HG03175 (cell line): ENCODE measurements around the gene SLC35F4.
"Not testable (repeated sequence)": the region's sequence is repeated elsewhere in the genome, so short reads cannot be mapped to it uniquely, and the experiment has no call there.

Experiments used
- ATAC-seq: cut with Tn5 transposase; IDR thresholded peaks from one replicate; pipeline ENCODE4 v1.9.1; 2021; ENCODE audit warnings: mild to moderate bottlenecking, moderate library complexity; ENCODE audit not compliant: unreplicated experiment

The SLC35F4 gene

GRCh38 chr14:57729208-57730187, 136.4 kb downstream of the SLC35F4 start:
- no peak for ATAC-seq

GRCh38 chr14:57725399-57726077, 140.4 kb downstream of the SLC35F4 start:
- no peak for ATAC-seq

GRCh38 chr14:57722141-57722540, 143.8 kb downstream of the SLC35F4 start:
- not testable (repeated sequence) for ATAC-seq

- ATAC-seq, result no peak
Measured at GRCh38 chr14:57714487-57714931, 151.4 kb downstream of the SLC35F4 start.

- no peak for ATAC-seq
Measured at GRCh38 chr14:57712698-57713097, 153.2 kb downstream of the SLC35F4 start.

- ATAC-seq, result no peak
Measured at GRCh38 chr14:57712102-57712501, 153.8 kb downstream of the SLC35F4 start.

GRCh38 chr14:57709909-57710308, 156.0 kb downstream of the SLC35F4 start:
- no peak for ATAC-seq

- not testable (repeated sequence) for ATAC-seq
Measured at GRCh38 chr14:57709086-57709485, 156.8 kb downstream of the SLC35F4 start.

GRCh38 chr14:57707219-57707618, 158.7 kb downstream of the SLC35F4 start:
- no peak for ATAC-seq

- ATAC-seq, result no peak
Measured at GRCh38 chr14:57704763-57705162, 161.1 kb downstream of the SLC35F4 start.

- no peak for ATAC-seq
Measured at GRCh38 chr14:57699947-57700346, 165.9 kb downstream of the SLC35F4 start.

GRCh38 chr14:57692671-57693070, 173.2 kb downstream of the SLC35F4 start:
- no peak for ATAC-seq

GRCh38 chr14:57687416-57687815, 178.5 kb downstream of the SLC35F4 start:
- ATAC-seq, result no peak

GRCh38 chr14:57686304-57686703, 179.6 kb downstream of the SLC35F4 start:
- no peak for ATAC-seq

GRCh38 chr14:57671021-57671420, 194.9 kb downstream of the SLC35F4 start:
- no peak for ATAC-seq

GRCh38 chr14:57660208-57660607, 205.7 kb downstream of the SLC35F4 start:
- no peak for ATAC-seq

GRCh38 chr14:57659052-57659451, 206.8 kb downstream of the SLC35F4 start:
- ATAC-seq, result no peak

- no peak for ATAC-seq
Measured at GRCh38 chr14:57657487-57657886, 208.4 kb downstream of the SLC35F4 start.

GRCh38 chr14:57656853-57657252, 209.0 kb downstream of the SLC35F4 start:
- ATAC-seq, result no peak

GRCh38 chr14:57652769-57653168, 213.1 kb downstream of the SLC35F4 start:
- ATAC-seq, result no peak

- ATAC-seq, result no peak
Measured at GRCh38 chr14:57641776-57642175, 224.1 kb downstream of the SLC35F4 start.

- ATAC-seq, result no peak
Measured at GRCh38 chr14:57640036-57640435, 225.9 kb downstream of the SLC35F4 start.
